Keratinocyte (primary cell): ENCODE measurements around the gene SLC39A11.
"Not testable (repeated sequence)": the region's sequence is repeated elsewhere in the genome, so short reads cannot be mapped to it uniquely, and the experiment has no call there.

Source experiments
- CTCF ChIP-seq, 3 experiments: IDR thresholded peaks in 1 of 3; conservative IDR thresholded peaks in 1 of 3; optimal IDR thresholded peaks in 1 of 3; 2 replicates in 2 of 3; 3 replicates in 1 of 3; pipeline versions ENCODE3 to v1.5.1; 2011; ENCODE audit warnings: low read length in 3 of 3, mild to moderate bottlenecking in 3 of 3, moderate library complexity in 2 of 3, control low read depth in 1 of 3, inconsistent platforms in 1 of 3; ENCODE audit not compliant: insufficient read depth in 2 of 3; ENCODE audit errors: extremely low read depth in 1 of 3
- EZH2 ChIP-seq: IDR thresholded peaks from one replicate; pipeline ENCODE4 v1.6.1; 2012; ENCODE audit warnings: inconsistent platforms, mild to moderate bottlenecking, low read length, moderate library complexity

GRCh38 chr17:72782437-72782836, 310.1 kb downstream of the SLC39A11 start:
- TF ChIP-seq CTCF (optimal IDR thresholded peaks at IDR 0.05 in 1 of 3, IDR thresholded peaks at IDR 0.05 in 1 of 3, conservative IDR thresholded peaks at IDR 0.05 in 1 of 3; ENCODE audit: extremely low read depth in 1 of 3, insufficient read depth in 2 of 3, low read length in 3 of 3); EZH2: not testable (repeated sequence)
